DMS79 (cell line): ENCODE results near the gene DIAPH3.

Experiments
- DNase-seq: peaks from one replicate; lab custom pipeline; 2025; lab: John Stamatoyannopoulos, UW

The DIAPH3 gene

GRCh38 chr13:60152114-60152513 lies 11.6 kb downstream of the DIAPH3 start:
- no peak for DNase-seq

- DNase-seq, result no peak
Measured at GRCh38 chr13:60150538-60150937, 13.2 kb downstream of the DIAPH3 start.

- DNase-seq, result no peak
Measured at GRCh38 chr13:60148918-60149317, 14.8 kb downstream of the DIAPH3 start.

DNA sequence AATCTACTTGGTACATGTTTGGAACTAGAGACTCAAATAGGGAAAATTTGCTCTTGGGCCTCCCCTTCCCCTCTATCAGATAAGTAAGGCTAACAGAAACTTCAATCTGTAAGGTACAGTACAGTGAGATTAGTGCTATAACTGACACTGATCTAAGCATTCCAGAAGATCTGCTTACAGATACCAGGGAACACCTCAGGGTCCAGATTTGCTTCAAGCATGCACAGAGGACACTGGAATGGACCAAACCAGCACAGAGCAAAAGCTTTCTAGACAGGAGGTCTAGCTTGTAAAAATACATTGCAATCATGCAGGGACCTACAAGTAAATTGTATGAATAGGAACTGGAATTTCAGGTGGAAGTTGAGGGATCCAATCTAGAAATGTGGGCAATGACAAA lies 16.4 kb downstream of the DIAPH3 start:
- no peak for DNase-seq

- DNase-seq, result no peak
Measured at GRCh38 chr13:60146471-60146870, 17.3 kb downstream of the DIAPH3 start.

GRCh38 chr13:60143775-60144174 lies 20.0 kb downstream of the DIAPH3 start:
- no peak for DNase-seq

DNA sequence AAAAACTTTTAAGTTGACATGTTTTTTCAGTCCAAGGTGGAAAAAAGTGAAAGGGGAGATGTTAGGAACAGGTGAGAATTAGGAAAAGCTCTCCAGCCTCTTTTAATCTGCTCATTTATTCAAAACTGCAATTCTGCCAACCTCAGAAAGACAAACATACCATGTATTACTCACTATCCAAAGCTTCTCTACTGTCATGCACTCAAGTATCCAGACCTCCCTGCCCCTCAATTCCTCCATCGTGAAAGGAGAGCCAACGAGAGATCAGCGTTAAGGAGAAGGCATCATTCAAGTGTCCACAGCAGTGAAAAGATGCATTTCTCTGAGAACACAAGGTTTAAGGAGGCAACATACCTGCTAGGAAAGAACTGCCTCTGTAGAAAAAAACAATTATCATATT lies 24.5 kb downstream of the DIAPH3 start:
- DNase-seq, result no peak

DNA sequence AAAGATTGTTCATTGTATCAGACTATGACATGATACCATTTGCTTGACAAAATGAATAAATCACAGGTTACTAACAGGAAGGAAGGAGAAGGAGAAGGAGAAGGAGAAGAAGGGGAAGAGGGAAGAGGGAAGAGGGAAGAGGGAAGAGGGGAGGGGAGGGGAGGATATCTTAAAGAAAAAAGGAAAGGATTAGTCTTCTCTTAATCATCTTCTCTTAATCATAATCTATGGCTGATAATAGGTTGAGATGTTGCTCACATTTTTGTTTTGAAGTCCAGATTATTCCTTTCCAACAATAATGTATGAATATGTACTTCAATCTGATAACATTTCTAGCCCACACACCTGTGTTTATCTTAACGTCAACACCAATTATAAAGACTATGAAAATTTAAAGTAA lies 25.1 kb downstream of the DIAPH3 start:
- DNase-seq, result no peak

DNA sequence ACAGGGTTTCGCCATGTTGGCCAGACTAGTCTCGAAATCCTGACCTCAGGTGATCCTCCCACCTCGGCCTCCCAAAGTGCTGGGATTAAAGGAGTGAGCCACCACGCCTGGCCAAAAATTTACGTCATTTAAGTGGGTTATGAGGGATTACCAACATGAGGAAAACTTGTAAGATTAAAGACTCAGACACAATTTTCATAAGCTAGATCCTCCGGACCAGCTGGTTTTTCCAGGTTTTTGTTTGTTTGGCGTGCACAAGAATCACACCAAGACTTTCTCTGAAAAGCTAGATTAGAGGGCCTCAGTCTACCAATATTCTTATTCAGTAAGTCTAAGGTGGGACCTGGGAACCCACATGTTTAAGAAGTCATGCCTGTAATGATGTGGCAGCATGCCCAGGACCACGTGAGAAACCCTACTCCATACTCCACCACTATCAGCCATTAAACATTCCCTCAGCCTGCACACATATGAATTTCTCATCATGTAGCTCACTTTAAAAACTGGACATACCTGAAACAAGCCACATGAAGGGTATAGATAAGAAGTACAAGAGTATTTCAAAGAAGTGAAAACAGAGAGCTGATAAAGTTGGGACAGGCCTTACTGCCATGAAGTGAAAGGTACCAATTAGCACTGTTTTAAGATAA lies 25.7 kb downstream of the DIAPH3 start:
- DNase-seq, result no peak

DNA sequence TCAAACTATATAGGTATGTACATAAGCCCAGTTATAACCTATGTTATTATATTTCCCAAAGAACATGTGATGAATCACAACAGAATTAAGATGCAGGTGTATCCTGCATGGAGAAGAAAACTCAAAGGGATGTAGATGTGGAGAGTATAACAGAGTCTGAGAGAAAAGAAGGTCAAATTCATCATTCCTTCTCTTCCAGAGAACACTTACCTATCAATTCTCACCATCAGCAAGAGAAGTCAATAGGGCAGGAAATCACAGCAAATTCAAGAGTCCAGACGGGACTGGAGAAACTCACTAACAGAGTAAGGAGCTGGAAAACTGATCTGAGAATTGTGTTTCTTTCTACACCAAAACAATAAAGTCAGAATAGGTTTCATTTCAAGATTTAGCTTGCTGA lies 28.4 kb downstream of the DIAPH3 start:
- DNase-seq, result no peak

- DNase-seq, result no peak
Measured at GRCh38 chr13:60134376-60134775, 29.4 kb downstream of the DIAPH3 start.

DNA sequence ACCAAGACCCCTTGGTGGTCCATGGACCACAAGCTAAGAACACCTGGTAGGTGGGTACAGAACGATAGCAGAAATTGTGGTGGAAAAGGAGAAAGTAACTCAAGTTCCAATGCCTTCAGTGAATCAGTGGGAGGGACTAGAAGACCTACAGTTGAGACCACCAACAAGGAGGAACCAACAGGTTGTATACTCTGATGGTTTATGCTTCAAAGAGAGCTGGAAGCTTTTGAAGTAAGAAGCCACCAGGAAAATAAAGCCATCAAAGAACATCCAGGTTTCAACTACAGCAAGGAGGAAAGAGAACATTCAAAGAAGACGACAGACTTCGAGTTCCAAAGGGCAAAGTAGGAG lies 42.4 kb downstream of the DIAPH3 start:
- no peak for DNase-seq

GRCh38 chr13:60120617-60121336 lies 43.0 kb downstream of the DIAPH3 start:
- no peak for DNase-seq

DNA sequence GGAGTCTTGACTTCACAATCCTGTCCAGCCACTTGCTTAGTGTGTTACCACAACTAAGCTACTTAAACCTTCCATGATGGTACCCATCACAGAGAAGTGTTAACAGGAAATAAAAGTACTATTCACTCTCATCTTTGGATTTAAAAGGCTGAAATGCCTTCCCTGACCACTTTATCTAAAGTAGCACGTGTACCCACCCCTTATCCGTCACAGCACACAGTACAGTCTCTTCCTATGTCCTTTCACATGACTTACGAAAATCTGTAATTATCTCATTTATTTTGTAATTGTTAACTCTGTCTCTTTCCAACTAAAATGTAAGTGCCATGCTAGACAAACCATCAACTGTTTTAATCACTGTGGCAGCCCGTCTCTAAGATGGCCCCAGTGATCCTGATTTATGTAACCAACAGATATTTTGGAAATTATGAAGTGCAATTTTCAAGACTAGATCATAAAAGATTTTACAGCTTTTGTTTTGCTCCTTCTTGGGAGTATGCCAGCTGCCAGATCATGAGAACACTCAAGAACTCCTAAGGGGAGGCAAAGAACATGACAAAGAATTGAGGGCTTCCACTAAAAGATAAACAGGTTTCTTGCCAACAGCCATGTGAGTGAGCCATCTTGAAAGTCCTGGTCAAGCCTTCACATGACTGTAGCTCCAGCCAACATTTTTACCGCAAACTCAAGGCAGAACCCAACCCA lies 44.9 kb downstream of the DIAPH3 start:
- DNase-seq, result no peak

GRCh38 chr13:60114499-60115028 lies 49.2 kb downstream of the DIAPH3 start:
- no peak for DNase-seq

GRCh38 chr13:60112771-60113170 lies 51.0 kb downstream of the DIAPH3 start:
- no peak for DNase-seq

DNA sequence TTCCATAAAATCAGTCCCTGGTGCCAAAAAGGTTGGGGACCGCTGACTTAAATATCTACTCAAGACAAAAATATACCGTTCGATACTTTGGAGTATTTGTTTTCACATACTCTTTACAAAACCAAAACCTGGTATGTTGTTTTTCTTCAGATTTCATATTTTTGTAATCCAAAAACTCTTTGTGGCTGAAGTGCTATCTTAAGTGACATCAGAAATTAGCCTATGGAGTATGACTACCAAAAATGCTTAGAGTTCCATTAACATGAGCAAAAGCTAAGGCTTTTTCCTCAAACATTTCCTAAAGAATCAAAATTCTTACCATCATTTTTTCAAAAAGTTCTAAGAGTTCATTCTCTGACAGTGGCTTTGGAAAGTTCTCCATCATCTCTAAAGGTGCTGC lies 52.0 kb downstream of the DIAPH3 start:
- no peak for DNase-seq

- DNase-seq, result no peak
Measured at GRCh38 chr13:60109285-60109684, 54.4 kb downstream of the DIAPH3 start.

DNA sequence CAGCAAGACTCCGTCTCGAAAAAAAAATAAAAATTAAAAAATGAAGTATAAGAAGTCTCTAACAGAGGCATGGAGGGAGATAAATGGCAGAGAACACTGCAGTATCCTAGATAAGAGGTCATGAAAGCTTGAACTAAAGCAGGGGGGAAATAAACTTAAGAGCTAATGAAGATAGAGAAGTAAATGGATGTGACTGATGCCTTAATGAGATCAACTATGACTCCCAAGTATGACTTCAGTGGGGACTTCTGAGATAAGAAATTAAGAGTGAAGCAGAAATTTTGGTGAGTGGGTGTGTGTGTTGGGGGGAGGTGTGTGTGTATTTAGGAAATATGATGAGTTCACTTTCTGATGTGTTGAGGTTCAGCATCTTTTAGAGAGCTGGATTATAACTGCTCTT lies 55.1 kb downstream of the DIAPH3 start:
- DNase-seq, result no peak

- no peak for DNase-seq
Measured at GRCh38 chr13:60099631-60100420, 63.9 kb downstream of the DIAPH3 start.

GRCh38 chr13:60095300-60095699 lies 68.4 kb downstream of the DIAPH3 start:
- no peak for DNase-seq

DNA sequence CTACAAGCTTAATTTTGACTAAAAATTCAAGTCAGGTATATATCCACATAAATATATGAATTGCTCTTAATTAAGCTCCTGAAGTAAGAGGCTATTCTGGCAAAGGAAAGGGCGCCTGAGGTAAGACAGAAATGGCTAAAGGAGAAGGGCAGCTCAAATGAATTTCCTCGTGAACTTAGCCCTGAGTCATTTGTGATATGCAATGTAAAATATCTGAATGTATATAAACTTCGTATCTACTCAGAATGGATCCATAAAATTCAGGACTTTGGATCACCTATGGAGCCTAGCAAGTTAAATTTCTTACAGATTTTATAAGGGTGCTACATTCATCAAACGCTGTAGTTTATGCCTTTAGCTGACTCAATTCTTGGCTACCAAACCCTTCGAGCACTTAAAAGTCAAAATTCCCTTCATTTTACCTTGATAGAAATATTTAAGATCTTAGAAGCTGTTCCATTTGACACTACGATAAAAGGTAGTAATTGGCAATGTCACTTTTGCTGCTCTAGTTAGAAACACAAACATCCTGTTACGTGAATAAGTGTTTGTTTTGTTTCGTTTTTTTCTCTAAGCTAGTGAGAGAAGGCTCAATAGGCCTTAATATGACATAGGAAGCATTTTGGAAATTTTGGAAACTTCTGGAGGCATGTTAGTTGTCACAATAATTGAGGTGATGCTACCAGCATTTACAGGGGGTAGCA lies 69.2 kb downstream of the DIAPH3 start:
- no peak for DNase-seq
